CD4-positive, alpha-beta T cell treated with Interleukin-2 at 100 ng/mL for 4 hours (primary cell): ENCODE data around the gene TRIM29.

Source experiments
- DNase-seq: peaks from one replicate; pipeline ENCODE4 v3.0.0-alpha.2; 2020; ENCODE audit warnings: low spot score

The TRIM29 gene

DNA sequence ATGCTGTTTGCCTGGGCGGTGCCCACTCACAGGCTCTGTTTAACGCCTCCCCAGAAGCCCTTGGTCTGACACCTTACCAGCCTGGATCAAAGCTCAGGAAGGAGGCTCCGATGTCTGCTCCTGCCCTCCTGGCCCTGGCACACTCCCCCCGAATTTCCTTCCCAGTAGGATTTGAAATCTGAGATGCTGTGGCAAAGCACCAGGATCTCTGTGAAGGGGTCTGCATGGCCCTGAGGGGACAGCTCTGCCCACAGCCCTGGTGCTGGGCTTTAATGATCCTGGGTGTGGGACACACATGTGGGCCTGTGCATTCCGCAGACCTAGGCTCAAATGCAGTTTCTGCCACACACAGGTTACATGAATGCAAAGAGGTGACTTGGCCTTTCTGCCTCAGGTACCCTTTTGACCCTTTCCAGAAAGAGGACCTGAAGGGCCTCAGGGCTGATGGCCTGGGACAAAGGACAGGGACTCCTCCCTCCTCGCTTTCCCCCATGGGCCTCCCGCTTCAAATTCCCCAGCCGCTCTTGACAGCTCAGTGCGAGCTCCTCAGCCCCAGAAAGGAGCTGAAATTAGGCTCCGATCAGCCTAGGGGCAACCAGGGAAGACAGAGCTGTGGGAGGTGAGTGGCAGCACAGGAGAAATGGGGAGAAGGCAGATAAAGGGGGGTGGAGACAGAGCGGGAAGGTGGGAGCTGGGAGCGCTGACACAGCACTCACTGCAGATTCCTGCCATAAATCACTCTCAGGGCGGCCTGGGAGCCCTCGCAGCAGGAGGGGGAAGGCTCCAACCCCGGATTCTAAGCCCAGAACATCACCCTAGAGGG, 41.3 kb downstream of the TRIM29 start:
- DNase-seq, result no peak

DNA sequence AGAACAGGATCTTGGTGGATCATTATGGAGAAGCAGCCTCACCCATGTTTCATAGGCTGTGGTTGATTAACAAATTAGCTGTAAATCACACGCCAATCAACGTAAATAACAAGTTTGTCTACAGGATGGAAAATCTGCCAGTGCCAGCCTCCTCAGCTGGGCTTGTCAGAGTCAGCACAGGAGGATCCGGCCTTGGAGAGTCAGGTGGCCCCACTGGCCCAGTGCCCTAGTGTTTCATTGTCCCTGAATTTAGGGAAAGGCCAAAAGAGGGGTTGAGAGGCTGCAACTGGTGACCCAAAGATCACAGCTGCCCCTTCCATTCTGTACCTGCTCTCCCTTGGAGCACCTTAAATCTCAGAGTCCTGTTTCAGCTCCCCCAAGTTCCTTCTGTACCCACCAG, 42.4 kb downstream of the TRIM29 start:
- no peak for DNase-seq

DNA sequence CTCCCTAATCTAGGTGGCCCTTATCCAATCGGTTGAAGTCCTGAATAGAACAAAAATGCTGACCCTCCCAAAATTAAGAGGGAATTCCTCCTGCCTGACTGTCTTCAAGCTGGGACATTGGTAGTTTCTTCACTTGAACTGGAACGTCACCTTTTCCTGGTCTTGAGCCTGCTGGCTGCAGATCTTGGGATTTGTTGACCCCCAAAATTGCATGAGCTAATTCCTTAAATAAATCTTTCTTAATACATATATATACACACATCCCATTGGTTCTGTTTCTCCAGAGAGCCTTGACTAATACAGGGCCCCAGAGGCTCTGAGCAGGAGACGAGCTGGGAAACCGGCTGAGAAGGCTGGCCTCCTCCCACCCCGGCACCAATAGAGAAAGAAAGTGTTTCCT, 46.2 kb downstream of the TRIM29 start:
- DNase-seq, result no peak

DNA sequence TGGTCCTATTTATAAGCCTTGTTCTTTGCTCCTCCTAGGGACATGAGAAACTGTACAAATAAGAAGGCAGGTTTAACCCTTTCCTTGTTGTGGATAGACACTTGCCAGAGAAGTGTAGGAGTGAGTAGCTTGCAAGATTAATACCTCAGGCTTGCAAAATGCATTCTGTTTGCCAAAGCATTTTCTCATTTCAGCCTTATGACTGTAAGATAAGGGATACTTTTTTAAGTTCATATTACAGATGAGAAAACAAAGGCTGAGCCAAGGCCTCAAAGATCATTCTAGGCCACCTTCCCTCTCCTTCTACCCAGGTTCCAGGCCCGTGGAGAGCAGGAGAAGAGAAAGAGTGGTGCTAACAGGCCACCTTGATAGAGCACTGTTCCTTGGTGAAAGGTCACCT, 46.8 kb downstream of the TRIM29 start:
- no peak for DNase-seq

DNA sequence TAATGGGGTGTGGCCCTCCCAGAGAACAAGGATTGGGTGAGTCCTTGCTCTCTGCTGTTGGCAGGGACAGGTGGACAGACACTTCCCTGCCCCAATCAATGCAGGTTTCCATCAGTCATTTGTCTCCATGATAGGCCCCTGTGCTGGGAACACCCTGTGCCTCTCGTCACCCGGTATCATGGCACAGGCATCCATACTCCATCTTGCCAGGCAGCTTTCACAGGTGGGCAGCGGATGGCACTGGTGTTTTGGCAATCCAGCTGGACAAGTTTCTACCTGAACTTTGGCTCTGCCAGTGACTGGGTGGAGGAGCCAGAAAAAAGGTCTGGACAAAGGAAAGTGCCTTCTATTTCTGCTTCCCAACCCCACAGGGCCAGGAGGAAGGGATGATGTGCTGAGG, 47.5 kb downstream of the TRIM29 start:
- DNase-seq, result no peak

DNA sequence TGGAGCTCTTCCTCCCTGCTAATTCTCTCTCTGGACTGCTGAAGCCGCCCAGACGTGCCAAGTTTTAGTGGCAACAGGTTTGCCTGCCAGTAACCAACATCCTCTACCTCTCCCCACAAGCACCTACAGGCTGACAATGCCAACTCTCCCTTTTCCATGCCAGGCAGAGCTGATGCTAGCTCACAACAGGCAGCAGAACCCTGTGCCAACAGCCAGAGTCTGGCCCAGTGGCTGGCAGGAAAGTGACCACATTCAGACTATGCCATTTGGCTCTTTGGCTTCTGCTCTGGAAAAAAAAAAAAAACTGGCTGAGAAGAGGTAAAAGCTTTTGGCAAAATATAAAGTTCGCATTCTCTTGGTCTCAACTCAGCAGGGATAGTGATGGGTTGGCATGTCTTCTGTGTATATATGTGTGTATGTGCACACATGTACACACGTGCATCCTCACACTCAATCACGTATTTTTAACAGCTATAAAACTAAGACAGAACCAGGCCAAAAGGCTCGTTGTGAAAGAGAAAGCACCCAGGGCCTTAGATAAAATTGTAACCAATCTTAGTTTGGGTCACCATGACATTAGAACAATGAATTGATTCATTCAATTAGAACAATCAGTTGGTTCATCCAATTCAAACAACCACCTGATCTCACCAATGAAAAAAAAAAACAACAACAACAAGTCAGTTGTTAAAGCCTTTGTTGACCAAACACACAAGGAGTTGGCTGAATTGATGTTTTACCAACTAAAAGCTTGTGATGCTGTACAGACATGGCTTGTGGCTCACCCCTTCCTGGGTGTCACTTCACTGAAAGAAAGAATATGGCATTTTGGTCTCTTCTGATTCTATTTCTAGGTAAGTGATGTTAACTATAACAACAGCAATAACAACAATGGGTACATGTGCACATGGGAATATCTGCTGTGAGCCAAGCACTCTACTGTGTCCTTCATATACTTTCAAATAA, 48.6 kb downstream of the TRIM29 start:
- DNase-seq, result no peak

DNA sequence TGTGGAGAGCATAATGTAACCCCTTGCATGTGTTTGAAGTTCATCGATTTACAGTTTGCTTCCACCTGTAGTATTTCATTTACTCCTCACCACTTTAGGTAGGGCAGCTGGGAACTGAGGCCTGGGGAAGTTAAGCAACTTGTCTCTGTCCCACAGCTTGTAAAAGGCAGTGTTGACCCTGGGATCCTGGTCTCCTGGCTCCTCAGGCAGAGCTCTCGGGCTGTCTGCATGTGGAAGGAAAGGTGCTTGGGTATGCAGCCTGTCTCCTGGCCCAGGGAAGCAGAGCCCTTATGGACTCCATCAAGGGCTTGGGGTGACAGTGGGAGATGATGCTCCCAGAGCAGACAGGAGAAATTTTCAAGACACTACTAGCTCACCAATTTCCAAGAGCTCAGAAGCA, 49.9 kb downstream of the TRIM29 start:
- no peak for DNase-seq

DNA sequence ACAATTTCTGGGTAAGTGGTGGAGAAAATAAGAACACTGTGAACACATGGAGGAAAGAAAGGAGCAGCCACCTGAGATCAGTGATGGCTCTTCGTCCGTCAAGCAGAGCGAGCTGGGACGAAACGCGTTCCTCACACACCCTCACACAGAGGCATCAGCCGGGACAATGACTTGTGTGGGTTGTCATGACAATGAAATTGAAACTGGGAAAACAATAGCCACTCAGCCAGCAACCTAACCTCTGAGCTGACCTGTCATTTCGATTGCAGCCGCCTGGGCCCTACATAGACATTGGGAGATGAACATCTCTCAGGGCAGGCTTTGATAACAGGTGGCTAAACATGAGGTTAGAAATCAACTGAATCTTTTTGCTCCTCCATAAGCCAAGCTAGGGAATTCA, 51.3 kb downstream of the TRIM29 start:
- no peak for DNase-seq

DNA sequence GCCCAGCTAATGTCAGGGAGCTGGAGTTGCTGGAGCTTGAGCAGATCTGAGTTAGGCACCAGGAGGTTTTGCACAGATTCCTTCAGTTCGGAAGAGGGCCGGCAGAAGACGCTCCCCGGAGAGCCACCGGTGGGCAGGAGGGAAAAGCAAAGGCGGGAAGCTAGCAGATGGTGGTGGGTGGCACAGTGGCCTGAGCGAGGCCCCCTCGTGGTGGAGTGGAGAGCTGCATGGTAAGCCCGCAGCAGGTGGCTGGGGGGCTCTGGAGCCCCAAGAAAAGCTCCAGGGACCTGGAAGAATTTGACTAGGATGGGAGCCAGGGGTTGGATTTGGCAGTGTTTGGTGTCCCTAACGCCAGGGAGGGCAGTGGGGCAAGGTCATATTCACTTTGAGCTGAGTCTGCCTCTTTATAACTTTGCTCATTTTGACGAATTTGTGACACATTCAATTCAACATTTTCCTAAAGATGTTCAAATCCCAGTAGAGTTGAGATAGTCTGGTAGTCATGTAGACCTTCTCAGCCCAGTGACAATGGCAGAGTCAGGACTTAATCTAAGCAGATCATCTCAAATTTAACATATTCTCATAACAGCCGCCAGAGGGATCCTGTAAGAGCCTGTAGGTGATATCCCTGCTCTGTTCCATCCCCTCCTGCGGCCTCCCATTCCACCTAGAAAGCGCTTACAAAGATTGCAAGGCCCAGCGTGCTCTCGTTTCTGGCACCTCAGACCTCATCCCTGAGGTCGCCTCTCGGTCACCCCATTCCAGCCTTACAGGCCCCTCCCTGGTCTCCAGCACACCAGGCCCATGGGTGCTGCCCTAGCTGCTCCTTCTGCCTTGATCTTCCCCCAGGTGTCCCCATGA, 57.9 kb downstream of the TRIM29 start:
- no peak for DNase-seq

DNA sequence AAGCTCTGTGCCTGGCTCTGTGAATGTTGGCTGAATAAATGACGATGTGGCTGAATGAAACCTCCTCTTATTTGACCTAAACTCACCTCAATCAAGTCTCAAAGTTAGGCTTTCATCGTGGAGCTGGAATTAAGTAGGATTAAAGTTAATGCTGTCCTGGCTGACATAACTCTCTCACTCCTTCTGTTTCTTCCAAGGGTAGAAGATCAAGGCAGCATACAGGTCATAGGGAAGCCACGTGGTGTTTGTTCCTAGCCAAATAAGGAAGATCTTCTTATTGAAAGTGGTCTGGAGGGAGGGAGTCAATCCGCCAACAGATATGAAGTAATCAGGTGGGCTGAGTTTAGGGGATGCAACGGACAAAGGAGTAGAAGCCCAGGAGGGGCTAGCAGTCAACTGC, 59.5 kb downstream of the TRIM29 start:
- no peak for DNase-seq

DNA sequence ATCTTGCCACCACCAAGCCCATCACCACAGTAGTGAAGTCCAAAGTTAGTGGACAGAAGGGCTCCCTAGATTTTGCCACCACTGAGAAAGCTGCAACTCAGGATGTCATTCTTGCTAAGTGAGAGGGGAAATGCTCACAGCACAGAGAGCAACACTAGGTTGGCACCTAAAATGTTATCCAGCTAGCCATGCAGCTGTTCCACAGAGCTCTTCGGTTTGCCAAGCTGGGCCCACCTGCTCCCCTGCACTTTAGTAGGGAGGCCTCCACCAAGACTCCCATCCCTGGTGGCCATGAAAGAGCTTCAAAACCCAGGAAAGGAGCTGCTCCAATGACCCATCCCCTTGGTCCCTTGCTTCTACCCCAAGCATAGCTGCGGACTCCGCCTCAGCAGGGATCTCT, 63.8 kb downstream of the TRIM29 start:
- DNase-seq, result no peak

DNA sequence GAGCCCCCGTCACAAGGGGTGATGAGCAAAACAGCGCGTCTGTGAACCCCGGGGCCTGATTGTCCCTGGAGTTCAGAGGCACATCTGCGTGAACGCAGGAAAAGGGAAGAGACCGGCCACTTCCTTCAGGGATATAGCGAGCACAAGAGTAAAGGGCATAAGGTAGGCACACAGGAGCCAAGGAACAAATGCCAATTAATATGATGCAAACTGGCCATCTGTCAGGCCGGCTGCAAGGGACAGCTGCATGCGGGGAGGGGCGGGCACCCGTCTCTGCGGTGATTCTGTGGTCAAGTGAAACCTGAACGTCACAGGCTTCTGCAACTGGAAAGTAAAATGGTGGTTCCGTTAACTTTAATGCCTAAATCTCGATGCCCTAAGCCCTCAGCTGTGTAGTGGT, 64.7 kb downstream of the TRIM29 start:
- no peak for DNase-seq

DNA sequence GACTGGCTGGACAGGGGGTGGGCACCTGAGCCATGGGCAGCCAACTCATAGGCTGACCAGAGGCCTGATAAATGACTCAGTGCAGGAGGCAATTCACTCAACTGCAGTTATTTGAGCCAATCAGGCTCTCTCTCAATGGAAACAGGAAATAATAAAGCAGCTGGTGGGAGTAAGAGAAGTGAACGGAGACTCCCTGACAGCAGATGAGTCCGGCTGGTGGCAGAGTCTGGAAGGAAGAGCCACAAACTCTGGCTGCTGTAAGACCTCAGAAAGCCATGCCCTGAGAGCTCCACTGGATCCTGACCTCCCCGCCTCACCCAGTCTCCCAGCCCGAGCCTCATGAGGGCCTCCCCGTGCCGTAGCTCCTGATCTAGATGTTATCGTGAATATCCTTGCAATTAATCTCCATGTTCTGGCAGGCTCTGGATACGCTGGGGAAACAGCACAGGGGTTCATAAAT, 69.8 kb downstream of the TRIM29 start:
- no peak for DNase-seq

DNA sequence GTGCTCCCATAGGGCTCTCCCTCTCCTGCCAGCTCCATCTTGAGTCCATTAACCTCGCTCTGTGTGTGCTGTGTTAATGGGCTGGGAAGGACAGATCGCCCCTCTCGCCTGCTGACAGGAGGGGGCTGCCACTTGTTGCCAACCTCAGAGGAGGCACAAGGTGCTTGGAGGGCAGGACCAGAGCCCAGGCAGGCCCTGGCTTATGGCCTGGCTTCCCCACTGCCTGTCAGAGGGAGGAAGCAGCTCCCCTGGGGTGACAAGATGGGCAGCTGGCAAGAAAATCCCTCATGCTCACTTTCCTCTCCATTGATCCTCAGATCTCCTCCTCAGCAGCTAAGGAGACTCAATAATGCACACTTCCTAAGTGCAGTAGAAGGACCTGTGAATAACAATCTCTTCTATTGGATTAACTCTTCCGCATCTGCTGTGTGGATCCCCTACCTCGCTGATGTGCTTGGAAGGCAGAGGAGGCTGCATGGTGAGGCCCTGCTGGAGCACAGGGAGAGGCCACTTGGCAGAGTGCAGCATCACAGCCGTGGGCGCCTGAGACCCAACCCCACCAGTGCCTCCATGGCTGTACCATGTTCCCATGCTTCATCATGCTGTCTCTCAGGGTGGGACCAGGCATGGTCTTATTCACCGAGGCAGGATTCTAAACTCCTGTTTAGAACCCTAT, 70.3 kb downstream of the TRIM29 start:
- no peak for DNase-seq

DNA sequence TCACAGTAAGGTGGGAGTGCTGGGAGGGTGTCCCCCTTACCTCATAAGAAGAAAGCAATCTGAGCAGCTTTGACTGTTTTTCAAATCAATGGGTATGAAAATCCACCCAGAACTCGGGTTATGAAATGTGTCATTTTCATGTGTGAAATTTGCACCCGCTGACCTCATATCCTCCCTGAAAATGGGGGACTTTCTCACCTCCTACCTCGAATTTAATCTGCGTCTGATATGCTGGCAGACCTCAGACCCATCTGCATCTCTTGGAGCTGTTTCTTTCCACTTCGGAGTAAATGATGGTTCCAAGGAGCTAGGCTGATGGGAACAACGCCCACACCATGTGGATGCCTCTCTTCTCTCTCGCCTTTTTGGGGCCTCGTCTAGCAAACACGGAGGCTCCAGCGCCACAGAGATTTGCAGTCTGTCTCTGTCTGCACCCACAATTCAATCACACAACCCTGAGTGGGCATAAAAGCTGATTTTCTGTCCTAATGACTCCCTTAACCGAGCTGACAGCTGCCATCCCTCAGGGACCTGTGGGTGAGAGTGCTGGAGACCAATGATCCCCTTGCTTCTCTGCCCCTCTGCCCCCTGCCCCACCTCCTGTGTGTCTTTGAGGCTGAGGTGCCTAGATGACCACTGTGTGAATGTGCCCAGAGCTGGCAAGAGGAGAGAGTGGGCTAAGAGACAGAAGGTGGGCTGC, 71.0 kb downstream of the TRIM29 start:
- DNase-seq, result no peak

DNA sequence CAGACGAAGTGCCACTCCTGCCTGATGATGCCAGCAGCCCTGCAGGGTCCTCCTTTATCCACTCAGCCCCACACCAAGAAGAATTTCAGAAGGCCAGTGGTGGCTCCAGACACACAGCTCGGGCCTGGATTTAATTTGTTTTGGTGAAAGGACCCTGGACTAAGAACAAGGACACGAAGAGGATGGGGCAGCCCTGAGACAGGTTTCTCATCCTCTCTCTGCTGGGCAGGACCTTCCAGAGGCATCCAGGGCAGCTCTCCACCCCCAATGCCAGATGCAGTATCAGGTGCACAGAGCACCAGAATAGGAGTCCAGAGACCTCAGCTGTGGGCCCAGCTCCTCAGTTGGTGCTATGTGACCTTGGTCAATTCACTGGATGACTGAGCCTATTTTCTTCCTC, 72.0 kb downstream of the TRIM29 start:
- DNase-seq, result no peak

DNA sequence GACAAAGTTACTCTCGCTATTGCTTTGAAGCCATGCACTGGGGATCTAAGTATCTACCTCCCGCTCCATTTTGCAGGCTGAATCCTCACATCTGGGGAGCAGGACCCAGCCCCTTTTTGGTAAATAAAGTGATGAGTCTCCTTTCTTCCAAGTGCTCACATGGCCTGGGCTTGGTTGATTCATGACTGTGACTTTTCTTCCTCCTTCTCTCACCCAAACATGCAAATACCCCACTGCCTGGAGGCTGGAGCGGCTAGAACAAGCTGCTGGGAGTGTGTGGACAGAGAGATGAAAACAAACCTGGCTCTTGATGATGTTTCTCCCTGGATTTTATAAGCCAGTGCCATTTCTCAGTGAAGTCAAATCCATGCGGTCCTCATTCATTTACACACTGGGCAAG, 72.7 kb downstream of the TRIM29 start:
- no peak for DNase-seq

DNA sequence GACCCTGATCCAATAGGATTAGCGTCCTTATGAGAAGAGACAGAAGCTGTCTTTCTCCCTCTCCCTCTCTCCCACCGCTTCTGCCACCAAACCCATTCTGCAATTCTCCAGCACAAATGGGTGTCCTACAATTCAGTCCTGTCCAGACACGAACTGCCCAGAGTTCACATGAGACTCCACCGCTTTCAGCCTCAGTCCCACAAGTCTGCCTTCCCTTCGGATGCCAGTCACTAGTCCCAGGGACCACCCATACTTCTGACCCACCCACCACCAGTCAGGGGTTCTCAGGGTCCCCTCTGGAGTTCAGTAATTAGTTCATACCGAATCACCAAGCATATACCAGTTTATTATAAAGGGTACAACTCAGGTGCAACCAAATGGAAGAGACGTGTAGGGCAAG, 73.6 kb downstream of the TRIM29 start:
- no peak for DNase-seq

DNA sequence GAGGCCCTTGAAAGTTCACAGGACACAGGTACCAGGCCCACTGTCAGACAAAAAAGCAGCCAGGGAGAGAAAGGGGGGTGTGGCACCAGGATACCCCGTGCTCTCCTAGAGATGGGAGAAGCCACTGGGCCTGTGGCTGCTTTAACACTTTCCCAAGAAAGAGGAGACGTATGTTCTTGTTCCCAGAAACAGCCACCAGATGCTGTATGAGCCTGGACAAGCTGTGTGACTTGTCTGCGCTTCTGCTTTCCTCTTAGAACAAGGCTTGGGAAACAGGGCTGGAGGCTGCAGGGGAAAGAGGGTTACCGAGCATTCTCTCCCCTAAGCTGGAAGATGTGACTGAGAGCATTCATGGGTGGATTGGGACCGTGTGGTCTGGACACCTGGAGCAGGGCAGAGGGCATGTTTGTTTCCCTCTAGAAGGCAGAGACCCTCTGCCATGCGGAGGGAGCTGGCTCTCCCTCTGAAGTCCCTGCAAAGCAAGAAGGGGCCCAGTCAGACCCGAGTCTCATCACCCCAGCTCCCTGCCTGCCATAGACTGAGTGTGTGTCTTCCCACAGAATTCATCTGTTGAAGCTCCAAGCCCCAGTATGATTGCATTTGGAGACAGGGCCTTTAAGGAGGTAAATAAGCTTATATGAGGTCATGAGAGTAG, 74.1 kb downstream of the TRIM29 start:
- DNase-seq, result no peak

DNA sequence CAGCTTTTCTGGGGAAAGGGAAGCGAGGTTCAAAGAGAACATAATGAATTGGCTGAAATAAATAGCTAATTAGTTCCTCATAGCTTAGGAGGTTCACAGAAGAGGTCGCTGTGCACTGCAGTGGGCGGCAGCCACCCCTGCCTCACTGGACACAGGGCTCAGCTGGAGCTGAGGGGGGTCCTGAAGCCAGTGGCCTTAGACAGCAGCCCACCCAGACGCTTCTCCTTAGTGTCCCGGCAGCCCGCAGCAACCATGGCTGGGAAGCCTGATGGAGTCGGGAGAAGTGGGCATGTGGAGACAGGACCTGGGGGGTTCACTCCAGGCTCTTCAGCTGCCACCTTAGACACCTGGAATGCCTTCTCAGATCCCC, 75.4 kb downstream of the TRIM29 start:
- DNase-seq, result no peak
